NCI-H82 (cell line): ENCODE data around the gene TTC21B.

ENCODE experiments used
- DNase-seq: peaks from one replicate; lab custom pipeline; 2025; lab: John Stamatoyannopoulos, UW

Gene TTC21B

GRCh38 chr2:165835363-165835762 lies 118.2 kb downstream of the TTC21B start:
- no peak for DNase-seq

- no peak for DNase-seq
These were observed 120.4 kb downstream of the TTC21B start for GRCh38 chr2:165833156-165833555.

- DNase-seq: no peak
These were observed 125.7 kb downstream of the TTC21B start for GRCh38 chr2:165827921-165828276.

- no peak for DNase-seq
These were observed 126.3 kb downstream of the TTC21B start for GRCh38 chr2:165827016-165827920.

GRCh38 chr2:165825041-165825440 lies 128.5 kb downstream of the TTC21B start:
- DNase-seq: no peak
